GM10248 (cell line): Measurements from ENCODE around the gene EMC8.
A peak's percentile ranks its signal among the peaks of the same experiment; 100 is the strongest.

Experiments used
- CTCF ChIA-PET: fragments of 300-600 bp; sonication (Branson Sonifier 250); formaldehyde crosslinking; extraction: SDS; loops from one replicate; lab custom pipeline; 2021; ENCODE audit warnings: antibody characterized with exemption; lab: Yijun Ruan, JAX
- POLR2A ChIA-PET: fragments of 350-650 bp; sonication (Branson Sonifier 250); formaldehyde crosslinking; extraction: SDS; loops from one replicate; lab custom pipeline; 2020; ENCODE audit warnings: antibody characterized with exemption; lab: Yijun Ruan, JAX
- DNase-seq: peaks from one replicate; pipeline ENCODE4 v3.0.0; 2012; ENCODE audit errors: extremely low spot score
- CTCF ChIP-seq: IDR thresholded peaks from 2 replicates; pipeline ENCODE4 v1.5.1; 2012; ENCODE audit warnings: mild to moderate bottlenecking, low read depth; ENCODE audit errors: extremely low read depth, missing control alignments, control extremely low read depth

The EMC8 gene

GRCh38 chr16:85735225-85735635, 64.1 kb downstream of the EMC8 start:
- CTCF ChIA-PET = interaction anchor here (1.6 to 3.5 kb wide), 4 partner anchors 10 to 85 kb away, joined by 3 to 15 read pairs (median 8); no protein-coding TSS in a partner anchor
- DNase-seq = peak; percentile 82
- TF ChIP-seq CTCF = no peak
- POLR2A ChIA-PET = no interaction called here

- DNase-seq = no peak
- no peak for TF ChIP-seq CTCF
- CTCF ChIA-PET = interaction anchor here (1.6 to 3.5 kb wide), 2 partner anchors 11 to 60 kb away, joined by 3 to 15 read pairs; no protein-coding TSS in a partner anchor
- POLR2A ChIA-PET = no interaction called here
Measured at GRCh38 chr16:85734311-85735017, 64.9 kb downstream of the EMC8 start.

- POLR2A ChIA-PET = no interaction called here
- CTCF ChIA-PET = no interaction called here
- DNase-seq = no peak
- no peak for TF ChIP-seq CTCF
Measured at GRCh38 chr16:85733839-85734170, 65.5 kb downstream of the EMC8 start.

- no peak for TF ChIP-seq CTCF
- DNase-seq = no peak
- POLR2A ChIA-PET = no interaction called here
- CTCF ChIA-PET = no interaction called here
Measured at GRCh38 chr16:85733155-85733838, 66.0 kb downstream of the EMC8 start.

- no peak for TF ChIP-seq CTCF
- CTCF ChIA-PET = interaction anchor here (1.9 kb wide), 1 partner anchor 14 kb away, joined by 7 read pairs; no protein-coding TSS in a partner anchor
- DNase-seq = no peak
- POLR2A ChIA-PET = no interaction called here
Measured at GRCh38 chr16:85731179-85731578, 68.2 kb downstream of the EMC8 start.

GRCh38 chr16:85730186-85730465, 69.2 kb downstream of the EMC8 start:
- DNase-seq = no peak
- CTCF ChIA-PET = interaction anchor here (1.8 to 1.9 kb wide), 2 partner anchors 10 to 13 kb away, joined by 7 to 9 read pairs; no protein-coding TSS in a partner anchor
- TF ChIP-seq CTCF = no peak
- POLR2A ChIA-PET = no interaction called here
